Endodermal cell (in vitro differentiated cells): Measurements from ENCODE around the gene CLCN2. TPM values are rescaled to one million over a fixed set of nuclear protein-coding genes. Genes with fewer than 3 reads are reported as not detected.

Source experiments
- DNase-seq: peaks from one replicate; pipeline ENCODE4 v3.0.0-alpha.2; 2017
- H3K27ac ChIP-seq: 2 replicates; pipeline ENCODE4 v1.5.1; 2013; ENCODE audit warnings: mild to moderate bottlenecking, low read depth, low read length, moderate library complexity
- H3K27me3 ChIP-seq: 2 replicates; pipeline ENCODE4 v1.6.1; 2013; ENCODE audit warnings: mild to moderate bottlenecking, low read length, moderate library complexity; ENCODE audit not compliant: insufficient read depth, control insufficient read depth, poor library complexity, severe bottlenecking
- H3K36me3 ChIP-seq: 2 replicates; pipeline ENCODE4 v1.7.0; 2013; ENCODE audit warnings: mild to moderate bottlenecking, low read length, moderate library complexity; ENCODE audit not compliant: control insufficient read depth, insufficient read depth
- H3K4me1 ChIP-seq: one replicate; pipeline ENCODE4 v1.7.0; 2013; ENCODE audit warnings: low read length; ENCODE audit not compliant: control insufficient read depth, insufficient read depth
- H3K4me3 ChIP-seq: 2 replicates; pipeline ENCODE4 v1.5.1; 2013; ENCODE audit warnings: mild to moderate bottlenecking, low read length, moderate library complexity
- H3K9ac ChIP-seq: 2 replicates; pipeline ENCODE4 v1.6.1; 2013; ENCODE audit warnings: mild to moderate bottlenecking, low read length, moderate library complexity; ENCODE audit not compliant: poor library complexity, severe bottlenecking; ENCODE audit errors: extremely low read depth
- H3K9me3 ChIP-seq: 2 replicates; pipeline ENCODE4 v1.6.1; 2013; ENCODE audit warnings: mild to moderate bottlenecking, low read length, moderate library complexity; ENCODE audit not compliant: control insufficient read depth
- H3K27ac Mint-ChIP-seq: 2 replicates; pipeline ENCODE4 v1.8.0; 2020; ENCODE audit warnings: mixed read lengths
- H3K27me3 Mint-ChIP-seq: 2 replicates; pipeline ENCODE4 v1.8.0; 2021; ENCODE audit warnings: mild to moderate bottlenecking, mixed read lengths; ENCODE audit not compliant: insufficient read depth
- H3K36me3 Mint-ChIP-seq: 2 replicates; pipeline ENCODE4 v1.8.0; 2020; ENCODE audit warnings: low read depth, mixed read lengths
- H3K4me1 Mint-ChIP-seq: 2 replicates; pipeline ENCODE4 v1.8.0; 2020; ENCODE audit warnings: mixed read lengths
- H3K4me3 Mint-ChIP-seq: 2 replicates; pipeline ENCODE4 v1.8.0; 2020; ENCODE audit warnings: mild to moderate bottlenecking, moderate library complexity, mixed read lengths
- H3K9me3 Mint-ChIP-seq: 2 replicates; pipeline ENCODE4 v1.8.0; 2020; ENCODE audit warnings: mild to moderate bottlenecking, mixed read lengths
- WGBS, 2 experiments: methylation state at CpG; one replicate each; pipeline versions ENCODE4 v1.1.5 to v1.1.7; 2013; ENCODE audit warnings: missing lambda C conversion rate in 2 of 2, mixed read lengths in 1 of 2; ENCODE audit not compliant: insufficient coverage in 1 of 2, insufficient read length in 1 of 2; 5-methylcytosine and 5-hydroxymethylcytosine counted together
- total RNA-seq, 2 donors: library from RNA; stranded (reverse); fragmentation: NEBNext Ultra II Directional in 1 of 2; extraction: Animal tissue kit (Norgen Biotek cat#: 25700) in 1 of 2; gene quantifications; 2 replicates in 1 of 2; 3 replicates in 1 of 2; pipeline ENCODE4 v1.2.1, GENCODE V29; 2021
- TF ChIP-seq, protein P1 (sequence below): fragments of 200-600 bp; sonication (generic); conservative IDR thresholded peaks from 2 replicates; pipeline ENCODE4 v1.5.0; 2021; ENCODE audit warnings: antibody characterized with exemption, mild to moderate bottlenecking

Gene CLCN2
- total RNA-seq, 2 donors from 2014 or later = 32.4 to 38.4 TPM

- no peak overlapping the region for H3K27ac ChIP-seq
- H3K36me3 ChIP-seq = no peaks in the 10 kb centered on the region
- DNase-seq = no peak
- Mint-ChIP-seq H3K4me1 (peaks cover 13% of the 10 kb centered on the region), H3K27ac (no peak overlapping the region), H3K36me3 (no peaks in the 10 kb centered on the region), H3K4me3 (no peak overlapping the region), H3K9me3 (no peaks in the 10 kb centered on the region), H3K27me3 (peaks cover 47% of the 10 kb centered on the region)
- peaks cover 44% of the 10 kb centered on the region for H3K27me3 ChIP-seq
- no peaks in the 10 kb centered on the region for H3K4me1 ChIP-seq
- no peak overlapping the region for H3K9ac ChIP-seq
- H3K4me3 ChIP-seq = no peak overlapping the region
- TF ChIP-seq, protein P1, sequence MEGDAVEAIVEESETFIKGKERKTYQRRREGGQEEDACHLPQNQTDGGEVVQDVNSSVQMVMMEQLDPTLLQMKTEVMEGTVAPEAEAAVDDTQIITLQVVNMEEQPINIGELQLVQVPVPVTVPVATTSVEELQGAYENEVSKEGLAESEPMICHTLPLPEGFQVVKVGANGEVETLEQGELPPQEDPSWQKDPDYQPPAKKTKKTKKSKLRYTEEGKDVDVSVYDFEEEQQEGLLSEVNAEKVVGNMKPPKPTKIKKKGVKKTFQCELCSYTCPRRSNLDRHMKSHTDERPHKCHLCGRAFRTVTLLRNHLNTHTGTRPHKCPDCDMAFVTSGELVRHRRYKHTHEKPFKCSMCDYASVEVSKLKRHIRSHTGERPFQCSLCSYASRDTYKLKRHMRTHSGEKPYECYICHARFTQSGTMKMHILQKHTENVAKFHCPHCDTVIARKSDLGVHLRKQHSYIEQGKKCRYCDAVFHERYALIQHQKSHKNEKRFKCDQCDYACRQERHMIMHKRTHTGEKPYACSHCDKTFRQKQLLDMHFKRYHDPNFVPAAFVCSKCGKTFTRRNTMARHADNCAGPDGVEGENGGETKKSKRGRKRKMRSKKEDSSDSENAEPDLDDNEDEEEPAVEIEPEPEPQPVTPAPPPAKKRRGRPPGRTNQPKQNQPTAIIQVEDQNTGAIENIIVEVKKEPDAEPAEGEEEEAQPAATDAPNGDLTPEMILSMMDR = no peak
- 91 to 98% methylated on average over 9 to 15 of the region's 15 CpGs for WGBS, 2 experiments
- no peaks in the 10 kb centered on the region for H3K9me3 ChIP-seq
These were observed 21.8 kb upstream of the CLCN2 start for GRCh38 chr3:184383033-184383740.

DNA sequence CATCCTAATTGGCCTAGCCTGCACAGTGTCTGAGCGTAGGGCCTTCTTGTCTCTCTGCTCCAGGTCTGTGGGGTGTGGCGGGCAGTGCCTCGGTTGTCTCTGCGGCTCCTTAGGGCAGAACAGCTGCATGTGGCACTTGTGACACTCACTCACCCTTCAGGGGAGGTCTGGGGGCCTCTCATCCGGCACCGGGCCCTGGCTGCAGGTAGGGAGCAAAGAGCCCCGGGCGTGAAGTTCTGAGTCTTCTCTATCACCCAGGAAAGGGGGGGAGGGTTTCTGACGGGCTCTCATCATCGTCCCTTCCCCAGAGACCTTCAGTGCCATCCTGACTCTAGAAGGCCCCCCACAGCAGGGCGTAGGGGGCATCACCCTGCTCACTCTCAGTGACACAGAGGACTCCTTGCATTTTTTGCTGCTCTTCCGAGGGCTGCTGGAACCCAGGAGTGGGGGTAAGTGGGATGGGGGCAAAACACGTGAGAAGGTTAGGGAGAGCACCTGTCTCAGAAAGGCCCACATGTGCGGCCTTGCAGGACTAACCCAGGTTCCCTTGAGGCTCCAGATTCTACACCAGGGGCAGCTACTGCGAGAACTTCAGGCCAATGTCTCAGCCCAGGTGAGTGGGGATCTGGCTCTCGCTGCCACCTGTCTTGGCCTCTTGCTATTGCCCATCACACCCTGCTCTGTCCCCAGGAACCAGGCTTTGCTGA is 21.1 kb upstream of the CLCN2 start:
- no peaks in the 10 kb centered on the region for H3K9me3 ChIP-seq
- peaks cover 20% of the 10 kb centered on the region for H3K4me1 Mint-ChIP-seq
- peaks cover 3% of the 10 kb centered on the region for H3K4me1 ChIP-seq
- H3K36me3 Mint-ChIP-seq = no peaks in the 10 kb centered on the region
- H3K27me3 Mint-ChIP-seq = peaks cover 54% of the 10 kb centered on the region
- 90 to 98% methylated on average over 8 to 16 of the region's 16 CpGs for WGBS, 2 experiments
- no peaks in the 10 kb centered on the region for H3K36me3 ChIP-seq
- no peak overlapping the region for H3K9ac ChIP-seq
- H3K27me3 ChIP-seq = peaks cover 46% of the 10 kb centered on the region
- no peak overlapping the region for H3K4me3 Mint-ChIP-seq
- no peak overlapping the region for H3K4me3 ChIP-seq
- H3K9me3 Mint-ChIP-seq = no peaks in the 10 kb centered on the region
- TF ChIP-seq, protein P1 = no peak
- no peak overlapping the region for H3K27ac ChIP-seq
- H3K27ac Mint-ChIP-seq = no peak overlapping the region
- DNase-seq = no peak

GRCh38 chr3:184381261-184382224 is 20.1 kb upstream of the CLCN2 start:
- Histone ChIP-seq H3K36me3 (no peaks in the 10 kb centered on the region), H3K27me3 (peaks cover 46% of the 10 kb centered on the region), H3K4me1 (peaks cover 6% of the 10 kb centered on the region), H3K9ac (no peak overlapping the region), H3K4me3 (peak overlapping the region; percentile 64), H3K9me3 (no peaks in the 10 kb centered on the region), H3K27ac (no peak overlapping the region)
- H3K4me1 Mint-ChIP-seq = peaks cover 28% of the 10 kb centered on the region
- peaks cover 56% of the 10 kb centered on the region for H3K27me3 Mint-ChIP-seq
- TF ChIP-seq, protein P1 = no peak
- H3K27ac Mint-ChIP-seq = no peak overlapping the region
- 11 to 22% methylated on average over 15 to 55 of the region's 55 CpGs for WGBS, 2 experiments
- H3K36me3 Mint-ChIP-seq = no peaks in the 10 kb centered on the region
- H3K4me3 Mint-ChIP-seq = peak overlapping the region; percentile 52
- DNase-seq = peak; percentile 83
- no peaks in the 10 kb centered on the region for H3K9me3 Mint-ChIP-seq
